Activated B cell treated with CpG ODN at 0.5 μM for 24 hours (primary cell): ENCODE data around the gene SMIM14. TPM values are rescaled to one million over a fixed set of nuclear protein-coding genes. Genes with fewer than 3 reads are reported as not detected.
A peak's percentile ranks its signal among the peaks of the same experiment; 100 is the strongest.

Experiments
- ATAC-seq: fragments of 200-7000 bp; cut with Tn5 transposase; one replicate; pipeline ENCODE4 v1.10.0; 2021; ENCODE audit warnings: low read depth, mild to moderate bottlenecking, moderate library complexity
- CTCF ChIA-PET: fragments of 350-600 bp; sonication (Branson Sonifier 250); formaldehyde crosslinking; loops from one replicate; lab custom pipeline; 2021; ENCODE audit warnings: antibody characterized with exemption; lab: Charles Lee
- POLR2A ChIA-PET: fragments of 350-600 bp; sonication (Branson Sonifier 250); formaldehyde crosslinking; loops from one replicate; lab custom pipeline; 2021; ENCODE audit warnings: antibody characterized with exemption; lab: Charles Lee
- DNase-seq: peaks from one replicate; pipeline ENCODE4 v3.0.0; 2022
- H3K27ac Mint-ChIP-seq: one replicate; pipeline ENCODE4 v1.8.0; 2020; ENCODE audit warnings: mixed read lengths
- H3K27me3 Mint-ChIP-seq: one replicate; pipeline ENCODE4 v1.8.0; 2021; ENCODE audit warnings: mixed read lengths
- H3K36me3 Mint-ChIP-seq: one replicate; pipeline ENCODE4 v1.8.0; 2021; ENCODE audit warnings: low read depth, mixed read lengths
- H3K4me1 Mint-ChIP-seq: one replicate; pipeline ENCODE4 v1.8.0; 2021; ENCODE audit warnings: mixed read lengths
- H3K4me3 Mint-ChIP-seq: one replicate; pipeline ENCODE4 v1.8.0; 2020; ENCODE audit warnings: mild to moderate bottlenecking, mixed read lengths
- H3K9me3 Mint-ChIP-seq: one replicate; pipeline ENCODE4 v1.8.0; 2020; ENCODE audit warnings: mixed read lengths
- CTCF ChIP-seq: fragments of 200-600 bp; IDR thresholded peaks from one replicate; pipeline ENCODE4 v1.8.0; 2022; ENCODE audit warnings: antibody characterized with exemption, mild to moderate bottlenecking
- intact Hi-C: fragments of 100-400 bp; cut with micrococcal nuclease; formaldehyde crosslinking; loops from one replicate; pipeline ENCODE4 v1.15.1; 2024
- total RNA-seq: library from RNA; stranded (reverse); gene quantifications from 2 replicates; pipeline ENCODE4 v1.2.3, GENCODE V29; 2022

SMIM14 gene
- total RNA-seq, 1 donor from 2014 or later = 83.1 TPM

GRCh38 chr4:39609454-39609931 is 29.2 kb downstream of the SMIM14 start:
- TF ChIP-seq CTCF = no peak
- ATAC-seq = peak; percentile 84
- H3K4me1 Mint-ChIP-seq = peaks cover 67% of the 10 kb centered on the region
- POLR2A ChIA-PET = interaction anchor here (0.6 to 9.8 kb wide), 9 partner anchors 16 to 426 kb away, joined by 3 to 137 read pairs (median 6); partner anchors contain the start of genes SMIM14, UBE2K and UGDH
- DNase-seq = no peak
- H3K36me3 Mint-ChIP-seq = peaks cover 34% of the 10 kb centered on the region
- H3K27me3 Mint-ChIP-seq = no peaks in the 10 kb centered on the region
- intact Hi-C loops = loop anchor here (1.0 to 5.0 kb wide), 8 partner anchors 9 to 88 kb away; partner anchors contain the start of genes SMIM14, UBE2K and UGDH
- CTCF ChIA-PET = no interaction called here
- peak overlapping the region; percentile 75 for H3K4me3 Mint-ChIP-seq
- no peaks in the 10 kb centered on the region for H3K9me3 Mint-ChIP-seq
- H3K27ac Mint-ChIP-seq = peak overlapping the region; percentile 88

GRCh38 chr4:39608451-39608850 is 30.2 kb downstream of the SMIM14 start:
- no peak for TF ChIP-seq CTCF
- ChIA-PET POLR2A (interaction anchor here (0.6 to 9.8 kb wide), 6 partner anchors 17 to 111 kb away, joined by 3 to 137 read pairs (median 15); partner anchors contain the start of genes SMIM14 and UGDH), CTCF (interaction anchor here (0.6 kb wide), 1 partner anchor 24 kb away, joined by 5 read pairs; no protein-coding TSS in a partner anchor)
- peaks cover 42% of the 10 kb centered on the region for H3K36me3 Mint-ChIP-seq
- no peaks in the 10 kb centered on the region for H3K27me3 Mint-ChIP-seq
- intact Hi-C loops = loop anchor here (5.0 kb wide), 2 partner anchors 41 to 89 kb away; partner anchors contain the start of gene UBE2K
- no peak overlapping the region for H3K4me3 Mint-ChIP-seq
- peak overlapping the region; percentile 88 for H3K27ac Mint-ChIP-seq
- DNase-seq (no peak), ATAC-seq (no peak)
- H3K4me1 Mint-ChIP-seq = peaks cover 56% of the 10 kb centered on the region
- no peaks in the 10 kb centered on the region for H3K9me3 Mint-ChIP-seq

GRCh38 chr4:39606747-39607146 is 31.9 kb downstream of the SMIM14 start:
- Mint-ChIP-seq H3K9me3 (no peaks in the 10 kb centered on the region), H3K4me3 (no peak overlapping the region), H3K27me3 (no peaks in the 10 kb centered on the region), H3K4me1 (peaks cover 39% of the 10 kb centered on the region), H3K36me3 (peaks cover 50% of the 10 kb centered on the region), H3K27ac (peak overlapping the region; percentile 53)
- ATAC-seq (no peak), DNase-seq (no peak)
- ChIA-PET POLR2A (interaction anchor here (0.6 to 2.8 kb wide), 3 partner anchors 25 to 61 kb away, joined by 3 to 15 read pairs (median 8); partner anchors contain the start of gene SMIM14), CTCF (no interaction called here)
- intact Hi-C loops = loop anchor here (5.0 kb wide), 2 partner anchors 39 to 91 kb away; partner anchors contain the start of gene UBE2K
- TF ChIP-seq CTCF = no peak

- POLR2A ChIA-PET = interaction anchor here (0.6 to 1.3 kb wide), 6 partner anchors 39 to 702 kb away, joined by 4 to 7 read pairs (median 6); partner anchors contain the start of genes SMIM14 and UGDH
- H3K4me3 Mint-ChIP-seq = no peak overlapping the region
- CTCF ChIA-PET = interaction anchor here (0.7 kb wide), 1 partner anchor 28 kb away, joined by 3 read pairs; no protein-coding TSS in a partner anchor
Measured at GRCh38 chr4:39597695-39598381, 40.8 kb downstream of the SMIM14 start.

More at GRCh38 chr4:39597695-39598381, 40.8 kb downstream of the SMIM14 start:
- no peak for TF ChIP-seq CTCF
- H3K27ac Mint-ChIP-seq = peak overlapping the region; percentile 46
- peaks cover 58% of the 10 kb centered on the region for H3K36me3 Mint-ChIP-seq
- H3K4me1 Mint-ChIP-seq = peaks cover 30% of the 10 kb centered on the region
- H3K27me3 Mint-ChIP-seq = no peaks in the 10 kb centered on the region
- no peak for DNase-seq
- no peaks in the 10 kb centered on the region for H3K9me3 Mint-ChIP-seq
- ATAC-seq = no peak
- intact Hi-C loops = no loop called here
